ENCODE measurements around the gene FKBP5.
"Not testable (repeated sequence)": the region's sequence is repeated elsewhere in the genome, so short reads cannot be mapped to it uniquely, and the experiment has no call there.

The FKBP5 gene

GRCh38 chr6:35543459-35544193 lies 145.1 kb downstream of the FKBP5 start:
- no peak for DNase-seq (ENCODE audit: low read depth)

GRCh38 chr6:35541836-35542235 lies 146.9 kb downstream of the FKBP5 start:
- no peak for DNase-seq (ENCODE audit: low read depth)

- no peak for DNase-seq (ENCODE audit: low read depth)
These were observed 149.5 kb downstream of the FKBP5 start for GRCh38 chr6:35539223-35539622.

- not testable (repeated sequence) for DNase-seq (ENCODE audit: low read depth)
These were observed 152.9 kb downstream of the FKBP5 start for GRCh38 chr6:35535847-35536246.

GRCh38 chr6:35534407-35535170 lies 154.1 kb downstream of the FKBP5 start:
- DNase-seq (ENCODE audit: low read depth), result no peak

GRCh38 chr6:35533981-35534380 lies 154.7 kb downstream of the FKBP5 start:
- DNase-seq (ENCODE audit: low read depth), result no peak

GRCh38 chr6:35532126-35532525 lies 156.6 kb downstream of the FKBP5 start:
- DNase-seq (ENCODE audit: low read depth), result no peak

GRCh38 chr6:35524380-35525020 lies 164.2 kb downstream of the FKBP5 start:
- no peak for DNase-seq (ENCODE audit: low read depth)
